ENCODE measurements around the gene TNFRSF4. TPM values are rescaled to one million over a fixed set of nuclear protein-coding genes. Genes with fewer than 3 reads are reported as not detected.

TNFRSF4 gene
- total and polyA plus RNA-seq, 2 of the 8 experiments (the other 6 are each of a cell fraction or from before 2014, with no cell fraction given), result 0.06 TPM; not detected in 1

DNA sequence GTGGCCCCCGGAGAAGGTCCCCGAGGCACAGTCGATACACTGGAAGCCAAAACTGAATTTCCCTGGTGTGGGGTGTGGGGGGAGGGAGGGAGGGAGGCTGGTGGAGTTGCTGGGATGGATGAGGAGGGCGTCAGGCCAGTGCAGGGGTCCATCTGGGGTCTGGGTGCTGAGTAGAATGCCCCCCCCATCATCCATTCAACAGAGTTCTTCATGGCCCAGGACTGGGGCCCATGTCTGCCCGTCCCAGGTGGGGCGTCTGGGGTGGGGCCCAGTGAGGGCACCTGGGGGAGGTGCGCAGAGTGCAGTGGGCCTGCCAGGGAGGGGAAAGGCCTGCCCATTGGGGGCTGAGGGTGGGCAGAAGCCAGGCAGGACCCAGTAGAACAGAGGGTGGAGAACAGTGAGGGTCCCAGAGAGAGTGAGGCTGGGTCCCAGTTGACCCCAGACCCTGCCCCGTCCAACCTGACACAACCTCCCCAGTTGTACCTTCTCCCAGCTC lies 9.5 kb downstream of the TNFRSF4 start:
- TF ChIP-seq RFX5 (IDR thresholded peaks at IDR 0.05; ENCODE audit: borderline replicate concordance, low read depth, low read length) (no peak), HDAC6 (IDR thresholded peaks at IDR 0.05; ENCODE audit: low read depth, low read length) (no peak), RAD21 (IDR thresholded peaks at IDR 0.05 in 1 of 2, conservative IDR thresholded peaks at IDR 0.05 in 1 of 2; ENCODE audit: low read depth in 2 of 2, low read length in 2 of 2) (no peak), SIRT6 (IDR thresholded peaks at IDR 0.05; ENCODE audit: low read length) (no peak), NANOG (IDR thresholded peaks at IDR 0.05; ENCODE audit: insufficient read depth, low read depth, low read length, poor library complexity, severe bottlenecking) (no peak)
- Histone ChIP-seq H3K36me3 (ENCODE audit: control insufficient read depth in 2 of 4, insufficient read depth in 4 of 4, low read length in 3 of 4) (no peaks in the 10 kb centered on the region), H3K79me1 (ENCODE audit: low read depth, low read length) (no peaks in the 10 kb centered on the region), H3K56ac (replicated peaks; ENCODE audit: insufficient read length, low read depth, low read length) (no peak overlapping the region), H4K8ac (ENCODE audit: extremely low read depth, insufficient read depth, low read length) (no peak overlapping the region; the same call in 1 of the 2 replicates), H2BK15ac (ENCODE audit: low read length) (no peak overlapping the region), H3K23me2 (ENCODE audit: low read depth, low read length) (peaks cover 8% of the 10 kb centered on the region; the same call in 1 of the 2 replicates), H3K79me2 (ENCODE audit: control insufficient read depth in 1 of 2, insufficient read depth in 2 of 2, low read length in 2 of 2) (no peaks in the 10 kb centered on the region), H3K9ac (replicated peaks in 1 of 4; ENCODE audit: extremely low read depth in 1 of 4, low read depth in 3 of 4, low read length in 3 of 4) (no peak overlapping the region), H3K23ac (ENCODE audit: insufficient read length) (no peak overlapping the region), H3K14ac (ENCODE audit: insufficient read length) (no peak overlapping the region), H3K4ac (replicated peaks; ENCODE audit: insufficient read length, low read depth, low read length) (no peak overlapping the region), H4K20me1 (replicated peaks in 1 of 2; ENCODE audit: control insufficient read depth in 1 of 2, insufficient read depth in 2 of 2, low read length in 2 of 2) (no peaks in the 10 kb centered on the region), H3K4me1 (replicated peaks in 1 of 4; ENCODE audit: control insufficient read depth in 3 of 4, insufficient read depth in 4 of 4, low read length in 3 of 4) (peaks cover 0 to 16% (median 6%) of the 10 kb centered on the region in 4 experiments; a peak in 6 of 7 replicates), H2AFZ (ENCODE audit: low read length) (no peak overlapping the region), H3K27ac (ENCODE audit: low read depth, low read length) (no peak overlapping the region), H3K27me3 (replicated peaks in 1 of 4; ENCODE audit: control insufficient read depth in 3 of 4, extremely low read depth in 1 of 4, insufficient read depth in 3 of 4, low read length in 3 of 4) (peaks cover 2 to 19% (median 17%) of the 10 kb centered on the region in 4 experiments), H2BK20ac (ENCODE audit: low read length) (no peak overlapping the region), H3K4me3 (ENCODE audit: extremely low read depth in 1 of 4, insufficient read depth in 2 of 4, low read depth in 3 of 4, low read length in 4 of 4) (no peak overlapping the region), H2BK12ac (ENCODE audit: low read depth, low read length) (no peak overlapping the region), H3K4me2 (ENCODE audit: insufficient read depth in 1 of 2, low read depth in 2 of 2, low read length in 2 of 2) (no peak overlapping the region), H3K18ac (ENCODE audit: extremely low read depth, low read length) (no peak overlapping the region), H2BK120ac (replicated peaks; ENCODE audit: low read depth, low read length) (no peak overlapping the region), H4K91ac (replicated peaks; ENCODE audit: insufficient read length, low read length) (no peak overlapping the region), H3K9me3 (ENCODE audit: insufficient read depth in 2 of 2, low read depth in 1 of 2, low read length in 1 of 2) (no peaks in the 10 kb centered on the region), H2BK5ac (ENCODE audit: low read depth, low read length) (no peak overlapping the region), H2AK5ac (ENCODE audit: low read depth, low read length) (no peak overlapping the region), H4K5ac (ENCODE audit: insufficient read length, low read depth, low read length) (no peak overlapping the region)
- FAIRE-seq (no peak), DNase-seq (ENCODE audit: low read depth in 1 of 2, low spot score in 2 of 2) (peak in 1 of 2 experiments; percentile 45)
- WGBS, 2 experiments (ENCODE audit: extremely low coverage in 1 of 2, insufficient coverage in 1 of 2, insufficient read length in 1 of 2, insufficient replicate concordance in 2 of 2, low coverage in 1 of 2, low lambda C conversion rate in 2 of 2, missing lambda C conversion rate in 1 of 2), result 94% methylated on average over 4 of the region's 8 CpGs; no CpG with 5 or more reads in 1 of the 2 experiments
- POLR2A ChIA-PET (ENCODE audit: partially characterized antibody), result no interaction called here
- CTCF ChIA-PET (ENCODE audit: partially characterized antibody), result interaction anchor here (0.8 to 1.7 kb wide), 5 partner anchors 11 to 96 kb away, joined by 3 read pairs; no protein-coding TSS in a partner anchor
